ENCODE results near the gene ITGA8. TPM values are rescaled to one million over a fixed set of nuclear protein-coding genes. Genes with fewer than 3 reads are reported as not detected.

Gene ITGA8
- total and polyA plus RNA-seq, 9 donors, result 3.5 to 58.0 (median 6.8) TPM

GRCh38 chr10:15624401-15625196 lies 95.1 kb downstream of the ITGA8 start:
- intact Hi-C loops (cut with DNase I), result no loop called here
- 41 to 52% (median 42%) methylated on average over 6 of the region's 6 CpGs for WGBS, 3 donors
- Histone ChIP-seq H3K27ac (no peak overlapping the region), H3K27me3 (no peaks in the 10 kb centered on the region), H3K4me3 (no peak overlapping the region), H3K9me3 (no peaks in the 10 kb centered on the region), H3K36me3 (no peaks in the 10 kb centered on the region), H3K4me1 (ENCODE audit: insufficient read depth) (no peaks in the 10 kb centered on the region)
- TF ChIP-seq CTCF (IDR thresholded peaks at IDR 0.05) (no peak), EP300 (IDR thresholded peaks at IDR 0.05) (no peak), POLR2A (IDR thresholded peaks at IDR 0.05) (no peak)
- no peak for DNase-seq

- no peak for DNase-seq
- H3K4me1 ChIP-seq (ENCODE audit: insufficient read depth), result no peaks in the 10 kb centered on the region
- H3K9me3 ChIP-seq, result no peaks in the 10 kb centered on the region
- TF ChIP-seq POLR2A (IDR thresholded peaks at IDR 0.05) (no peak), CTCF (IDR thresholded peaks at IDR 0.05) (no peak), EP300 (IDR thresholded peaks at IDR 0.05) (no peak)
- 15 to 17% (median 15%) methylated on average over 3 of the region's 3 CpGs for WGBS, 3 donors
- H3K27ac ChIP-seq, result no peak overlapping the region
- no peak overlapping the region for H3K4me3 ChIP-seq
- intact Hi-C loops (cut with DNase I), result no loop called here
- no peaks in the 10 kb centered on the region for H3K27me3 ChIP-seq
- H3K36me3 ChIP-seq, result no peaks in the 10 kb centered on the region
Measured at GRCh38 chr10:15620836-15621515, 98.7 kb downstream of the ITGA8 start.

DNA sequence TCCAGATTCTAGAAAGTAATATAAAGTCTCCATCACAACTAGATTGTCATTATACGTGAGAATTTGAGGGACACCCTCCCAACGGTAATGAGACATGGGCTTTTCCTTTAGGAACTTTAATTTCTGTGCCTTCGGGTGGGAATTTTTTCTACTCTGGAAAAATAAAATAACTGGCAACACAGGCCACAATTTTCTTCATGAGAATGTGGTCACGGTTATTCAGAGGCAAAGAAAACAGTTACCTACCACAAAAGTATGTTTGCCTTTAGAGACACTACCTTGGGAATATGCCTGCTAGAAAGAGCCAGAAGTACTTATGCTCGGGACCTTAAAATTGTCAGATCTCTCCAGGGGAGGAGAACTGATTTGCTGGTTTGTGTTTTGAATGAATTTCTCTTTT lies 99.4 kb downstream of the ITGA8 start:
- H3K27me3 ChIP-seq, result no peaks in the 10 kb centered on the region
- no peak overlapping the region for H3K27ac ChIP-seq
- intact Hi-C loops (cut with DNase I), result no loop called here
- no peaks in the 10 kb centered on the region for H3K4me1 ChIP-seq (ENCODE audit: insufficient read depth)
- no peaks in the 10 kb centered on the region for H3K36me3 ChIP-seq
- no peak for DNase-seq
- no peaks in the 10 kb centered on the region for H3K9me3 ChIP-seq
- WGBS, 3 donors, result 65 to 82% (median 69%) methylated on average over 5 of the region's 5 CpGs
- H3K4me3 ChIP-seq, result no peak overlapping the region
- TF ChIP-seq POLR2A (IDR thresholded peaks at IDR 0.05) (no peak), CTCF (IDR thresholded peaks at IDR 0.05) (no peak), EP300 (IDR thresholded peaks at IDR 0.05) (no peak)

GRCh38 chr10:15609246-15609645 lies 110.5 kb downstream of the ITGA8 start:
- Histone ChIP-seq H3K36me3 (no peaks in the 10 kb centered on the region), H3K4me3 (no peak overlapping the region), H3K27me3 (no peaks in the 10 kb centered on the region), H3K9me3 (no peaks in the 10 kb centered on the region), H3K27ac (no peak overlapping the region), H3K4me1 (ENCODE audit: insufficient read depth) (no peaks in the 10 kb centered on the region)
- DNase-seq, result no peak
- TF ChIP-seq EP300 (IDR thresholded peaks at IDR 0.05), result no peak
- TF ChIP-seq CTCF (IDR thresholded peaks at IDR 0.05), result no peak
- no peak for TF ChIP-seq POLR2A (IDR thresholded peaks at IDR 0.05)
- 94 to 99% (median 96%) methylated on average over 2 of the region's 2 CpGs for WGBS, 3 donors
- intact Hi-C loops (cut with DNase I), result no loop called here

Measured in ovary (tissue), 9 donors.